ENCODE data around the gene MMP24OS. TPM values are rescaled to one million over a fixed set of nuclear protein-coding genes. Genes with fewer than 3 reads are reported as not detected.

MMP24OS gene
- total and polyA plus RNA-seq, 10 of the 15 experiments (the other 5 are each of a cell fraction or from before 2014, with no cell fraction given), result 2.0 to 30.9 (median 10.9) TPM

- intact Hi-C loops (cut with micrococcal nuclease; ENCODE audit: unreplicated experiment) (no loop called here), in situ Hi-C loops (cut with MboI) (no loop called here)
- Histone ChIP-seq H3K79me2 (ENCODE audit: control insufficient read depth, insufficient read depth, low read length) (no peaks in the 10 kb centered on the region), H3K9ac (ENCODE audit: control insufficient read depth, insufficient read depth, low read length) (no peak overlapping the region), H2AFZ (ENCODE audit: control insufficient read depth, low read depth, low read length) (no peak overlapping the region), H3K9me3 (replicated peaks; ENCODE audit: control insufficient read depth, insufficient read depth, low read length) (no peaks in the 10 kb centered on the region), H3K4me2 (ENCODE audit: control insufficient read depth, insufficient read depth) (no peak overlapping the region), H3K36me3 (ENCODE audit: control insufficient read depth in 2 of 2, insufficient read depth in 2 of 2, low read length in 1 of 2) (no peaks in the 10 kb centered on the region), H3K4me3 (no peak overlapping the region), H3K27me3 (replicated peaks in 1 of 2; ENCODE audit: control insufficient read depth in 2 of 2, insufficient read depth in 2 of 2, low read length in 1 of 2) (no peaks in the 10 kb centered on the region), H3K27ac (ENCODE audit: control insufficient read depth, insufficient read depth) (no peak overlapping the region), H4K20me1 (ENCODE audit: control insufficient read depth, insufficient read depth) (no peaks in the 10 kb centered on the region), H3K4me1 (ENCODE audit: control insufficient read depth, insufficient read depth, low read length) (peaks cover 11% of the 10 kb centered on the region)
- WGBS (ENCODE audit: insufficient coverage, insufficient replicate concordance, low lambda C conversion rate, missing lambda C conversion rate), result 82% methylated on average over 12 of the region's 12 CpGs
- ChIA-PET RAD21 (ENCODE audit: unreplicated experiment) (no interaction called here), SMC1A (ENCODE audit: uncharacterized antibody, unreplicated experiment) (no interaction called here), POLR2A (no interaction called here), CTCF (interaction anchor here (0.6 kb wide), 1 partner anchor 13 kb away, joined by 3 read pairs; no protein-coding TSS in a partner anchor)
- BruUV-seq (replicated peaks), result no TSS peak
- FAIRE-seq, result no peak
- DNase-seq (ENCODE audit: low read depth, low spot score), result no peak
- no peak for ATAC-seq
- TF ChIP-seq SPI1 (IDR thresholded peaks at IDR 0.05; ENCODE audit: borderline replicate concordance, insufficient read depth, low read depth, low read length), result no peak
Observed at GRCh38 chr20:35246723-35247122, 31.2 kb downstream of the MMP24OS start.

- BruUV-seq (replicated peaks), result no TSS peak
- ChIA-PET POLR2A (no interaction called here), CTCF (interaction anchor here (1.4 kb wide), 1 partner anchor 99 kb away, joined by 7 read pairs; no protein-coding TSS in a partner anchor), RAD21 (ENCODE audit: unreplicated experiment) (interaction anchor here (1.0 kb wide), 1 partner anchor 99 kb away, joined by 3 read pairs; no protein-coding TSS in a partner anchor), SMC1A (ENCODE audit: uncharacterized antibody, unreplicated experiment) (interaction anchor here (1.0 kb wide), 2 partner anchors 16 to 149 kb away, joined by 3 read pairs; no protein-coding TSS in a partner anchor)
- Histone ChIP-seq H3K27ac (ENCODE audit: control insufficient read depth, insufficient read depth) (no peak overlapping the region), H3K9me3 (replicated peaks; ENCODE audit: control insufficient read depth, insufficient read depth, low read length) (no peaks in the 10 kb centered on the region), H3K9ac (ENCODE audit: control insufficient read depth, insufficient read depth, low read length) (no peak overlapping the region), H3K36me3 (ENCODE audit: control insufficient read depth in 2 of 2, insufficient read depth in 2 of 2, low read length in 1 of 2) (no peaks in the 10 kb centered on the region), H3K4me2 (ENCODE audit: control insufficient read depth, insufficient read depth) (no peak overlapping the region), H3K4me1 (ENCODE audit: control insufficient read depth, insufficient read depth, low read length) (no peaks in the 10 kb centered on the region), H3K4me3 (no peak overlapping the region), H3K27me3 (replicated peaks in 1 of 2; ENCODE audit: control insufficient read depth in 2 of 2, insufficient read depth in 2 of 2, low read length in 1 of 2) (no peaks in the 10 kb centered on the region), H2AFZ (ENCODE audit: control insufficient read depth, low read depth, low read length) (no peak overlapping the region), H3K79me2 (ENCODE audit: control insufficient read depth, insufficient read depth, low read length) (no peaks in the 10 kb centered on the region), H4K20me1 (ENCODE audit: control insufficient read depth, insufficient read depth) (no peaks in the 10 kb centered on the region)
- WGBS (ENCODE audit: insufficient coverage, insufficient replicate concordance, low lambda C conversion rate, missing lambda C conversion rate), result 3% methylated on average over 2 of the region's 2 CpGs
- in situ Hi-C loops (cut with MboI), result no loop called here
- no peak for FAIRE-seq
- ATAC-seq, result no peak
- intact Hi-C loops (cut with micrococcal nuclease; ENCODE audit: unreplicated experiment), result no loop called here
- TF ChIP-seq RAD51 (IDR thresholded peaks at IDR 0.05) (no peak), NFXL1 (IDR thresholded peaks at IDR 0.05; ENCODE audit: borderline replicate concordance) (no peak), USF1 (IDR thresholded peaks at IDR 0.05; ENCODE audit: borderline replicate concordance, extremely low read length, insufficient read depth, low read depth, low read length) (no peak)
- no peak for DNase-seq (ENCODE audit: low read depth, low spot score)
Observed at GRCh38 chr20:35243986-35244385, 33.9 kb downstream of the MMP24OS start.
